Astrocyte (in vitro differentiated cells and primary cell): ENCODE results near the gene LARGE1.

ENCODE experiments used
- EZH2 ChIP-seq: IDR thresholded peaks from 2 replicates; pipeline ENCODE4 v1.6.1; 2012; ENCODE audit warnings: mild to moderate bottlenecking, low read length, inconsistent platforms; ENCODE audit not compliant: insufficient read depth
- TF ChIP-seq, protein P1 (sequence below): IDR thresholded peaks from 2 replicates; pipeline ENCODE4 v1.5.1; 2011; ENCODE audit warnings: low read depth, mild to moderate bottlenecking, inconsistent platforms, low read length, moderate library complexity; ENCODE audit not compliant: insufficient read depth

GRCh38 chr22:33654173-33654895 is 265.9 kb downstream of the LARGE1 start:
- TF ChIP-seq, protein P1, sequence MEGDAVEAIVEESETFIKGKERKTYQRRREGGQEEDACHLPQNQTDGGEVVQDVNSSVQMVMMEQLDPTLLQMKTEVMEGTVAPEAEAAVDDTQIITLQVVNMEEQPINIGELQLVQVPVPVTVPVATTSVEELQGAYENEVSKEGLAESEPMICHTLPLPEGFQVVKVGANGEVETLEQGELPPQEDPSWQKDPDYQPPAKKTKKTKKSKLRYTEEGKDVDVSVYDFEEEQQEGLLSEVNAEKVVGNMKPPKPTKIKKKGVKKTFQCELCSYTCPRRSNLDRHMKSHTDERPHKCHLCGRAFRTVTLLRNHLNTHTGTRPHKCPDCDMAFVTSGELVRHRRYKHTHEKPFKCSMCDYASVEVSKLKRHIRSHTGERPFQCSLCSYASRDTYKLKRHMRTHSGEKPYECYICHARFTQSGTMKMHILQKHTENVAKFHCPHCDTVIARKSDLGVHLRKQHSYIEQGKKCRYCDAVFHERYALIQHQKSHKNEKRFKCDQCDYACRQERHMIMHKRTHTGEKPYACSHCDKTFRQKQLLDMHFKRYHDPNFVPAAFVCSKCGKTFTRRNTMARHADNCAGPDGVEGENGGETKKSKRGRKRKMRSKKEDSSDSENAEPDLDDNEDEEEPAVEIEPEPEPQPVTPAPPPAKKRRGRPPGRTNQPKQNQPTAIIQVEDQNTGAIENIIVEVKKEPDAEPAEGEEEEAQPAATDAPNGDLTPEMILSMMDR, result no peak
- no peak for TF ChIP-seq EZH2
